Measurements from ENCODE around the gene ZFHX3.

ZFHX3 gene

GRCh38 chr16:73067671-73068540 is 20.0 kb upstream of the ZFHX3 start:
- no peak for FAIRE-seq

DNA sequence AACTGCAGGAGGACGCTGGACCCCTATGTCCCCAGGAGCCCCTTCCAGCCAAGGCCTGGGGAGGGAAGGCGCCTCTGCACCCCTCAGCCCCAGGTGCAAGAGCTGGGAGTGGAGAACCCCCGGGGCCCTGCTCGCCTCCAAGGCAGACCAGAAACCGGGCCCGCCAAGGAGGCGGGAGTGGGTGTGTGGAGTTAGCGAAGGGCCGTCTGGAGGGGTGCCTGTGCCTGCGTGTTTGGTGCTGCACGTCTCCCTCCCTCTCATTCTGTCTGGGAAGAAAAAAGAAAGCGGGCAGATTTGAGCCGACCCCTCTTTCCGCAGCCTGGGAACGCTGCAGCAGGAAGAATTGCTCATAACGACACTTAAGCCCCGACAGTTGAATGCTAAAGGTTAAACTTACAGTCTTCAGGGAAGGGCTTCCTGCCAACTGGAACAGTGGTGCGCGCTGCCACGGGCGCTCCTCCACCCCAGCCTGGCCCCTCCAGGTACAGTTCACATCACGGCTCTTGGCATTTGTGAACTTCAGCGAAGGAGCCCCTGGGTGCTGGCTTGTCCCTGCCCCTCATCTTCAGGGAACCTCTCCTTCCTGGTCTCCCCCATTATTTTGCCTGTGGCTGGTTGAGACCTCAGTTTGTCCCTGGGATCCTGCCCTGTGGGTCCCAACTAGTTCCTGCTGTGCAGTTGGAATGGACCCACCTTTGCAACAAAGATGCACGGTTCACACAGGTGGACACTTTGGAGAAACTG is 19.2 kb upstream of the ZFHX3 start:
- FAIRE-seq, result no peak

DNA sequence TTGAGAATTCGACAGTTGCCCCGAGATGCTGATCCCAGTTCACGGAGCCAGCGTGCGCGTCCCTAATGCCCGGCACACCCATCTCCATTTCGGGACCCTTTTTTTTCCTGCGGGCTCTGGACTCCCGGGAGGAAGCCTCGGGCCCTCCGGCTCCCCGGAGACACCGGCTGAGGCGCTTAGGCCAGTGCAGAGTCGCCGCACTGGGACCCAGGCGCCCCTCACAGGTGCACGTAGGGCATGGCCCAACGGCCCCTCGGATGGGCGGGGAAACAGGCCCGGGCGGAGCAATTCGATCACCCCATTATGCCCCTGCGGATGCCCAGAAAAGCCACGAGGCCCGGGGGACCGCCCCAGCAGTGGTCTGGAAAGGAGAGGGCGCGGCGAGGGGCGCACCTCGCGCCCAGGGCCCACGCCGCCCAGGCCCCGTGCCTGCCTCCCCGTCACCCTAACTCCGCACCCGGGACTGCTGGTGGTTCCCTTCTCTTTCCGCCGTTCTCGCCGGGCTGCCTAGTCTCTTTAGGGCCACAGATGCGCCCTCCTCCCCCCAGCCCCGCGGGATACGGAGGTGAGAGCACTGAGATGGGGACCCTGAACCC is 18.5 kb upstream of the ZFHX3 start:
- FAIRE-seq, result no peak

DNA sequence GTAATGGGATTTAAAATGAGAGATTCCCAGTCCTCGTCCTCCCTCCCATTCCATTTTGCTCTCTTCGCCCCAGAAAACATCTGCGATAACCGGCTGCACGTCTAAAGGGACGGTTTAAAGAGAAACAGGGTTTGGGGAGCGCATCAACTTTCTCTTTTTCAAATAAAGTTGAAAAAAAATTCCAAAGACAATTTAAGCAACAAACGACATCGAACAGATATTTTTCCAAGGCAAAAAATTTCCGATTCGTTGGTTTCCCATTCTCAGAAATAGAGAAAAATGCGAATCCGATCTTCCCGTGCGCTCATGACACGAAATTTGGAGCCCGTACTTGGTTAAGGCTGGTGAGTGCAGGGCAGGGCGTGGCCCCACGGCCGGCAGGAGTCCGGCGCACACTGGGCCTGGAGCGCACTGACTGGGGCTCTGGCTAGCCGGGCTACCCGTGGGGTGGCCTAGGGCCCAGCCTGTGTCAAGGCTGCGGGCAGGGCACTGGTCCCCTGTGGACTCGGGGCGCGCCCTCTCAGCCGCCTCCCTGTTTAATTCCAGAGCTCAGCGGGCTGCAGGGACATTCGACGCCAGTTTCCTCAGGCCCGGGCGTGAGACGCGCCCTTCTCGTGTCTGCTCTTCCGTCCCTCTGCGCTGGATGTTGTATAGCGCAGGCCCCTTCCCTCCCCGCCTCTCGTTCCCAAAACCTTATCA is 17.9 kb upstream of the ZFHX3 start:
- FAIRE-seq, result no peak

DNA sequence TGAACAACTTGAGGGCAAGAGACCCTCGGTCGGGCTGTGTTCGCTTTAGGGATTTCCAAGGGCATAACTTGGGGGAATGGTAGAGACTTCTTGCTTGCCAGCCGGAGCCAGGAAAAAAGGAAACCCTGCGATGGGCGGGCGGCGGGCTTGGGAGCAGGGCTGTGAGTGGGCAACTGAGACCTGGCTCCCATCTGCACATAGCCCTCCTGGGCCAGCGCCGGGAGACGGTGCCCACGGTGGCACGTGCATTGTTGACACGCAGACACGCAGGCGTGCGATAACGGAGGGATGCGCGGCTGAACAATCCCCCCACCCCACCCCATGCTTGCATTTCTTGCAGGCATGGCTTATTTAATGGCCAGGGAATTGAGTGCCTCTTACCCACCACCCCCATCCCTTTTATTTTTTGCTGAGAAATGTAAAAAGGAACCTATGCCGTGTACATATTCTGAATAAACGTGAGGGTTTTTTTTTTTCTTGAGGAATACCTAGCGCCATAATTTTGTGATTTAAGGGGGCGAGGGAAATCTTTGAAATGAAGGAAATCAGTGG is 17.1 kb upstream of the ZFHX3 start:
- FAIRE-seq, result no peak

DNA sequence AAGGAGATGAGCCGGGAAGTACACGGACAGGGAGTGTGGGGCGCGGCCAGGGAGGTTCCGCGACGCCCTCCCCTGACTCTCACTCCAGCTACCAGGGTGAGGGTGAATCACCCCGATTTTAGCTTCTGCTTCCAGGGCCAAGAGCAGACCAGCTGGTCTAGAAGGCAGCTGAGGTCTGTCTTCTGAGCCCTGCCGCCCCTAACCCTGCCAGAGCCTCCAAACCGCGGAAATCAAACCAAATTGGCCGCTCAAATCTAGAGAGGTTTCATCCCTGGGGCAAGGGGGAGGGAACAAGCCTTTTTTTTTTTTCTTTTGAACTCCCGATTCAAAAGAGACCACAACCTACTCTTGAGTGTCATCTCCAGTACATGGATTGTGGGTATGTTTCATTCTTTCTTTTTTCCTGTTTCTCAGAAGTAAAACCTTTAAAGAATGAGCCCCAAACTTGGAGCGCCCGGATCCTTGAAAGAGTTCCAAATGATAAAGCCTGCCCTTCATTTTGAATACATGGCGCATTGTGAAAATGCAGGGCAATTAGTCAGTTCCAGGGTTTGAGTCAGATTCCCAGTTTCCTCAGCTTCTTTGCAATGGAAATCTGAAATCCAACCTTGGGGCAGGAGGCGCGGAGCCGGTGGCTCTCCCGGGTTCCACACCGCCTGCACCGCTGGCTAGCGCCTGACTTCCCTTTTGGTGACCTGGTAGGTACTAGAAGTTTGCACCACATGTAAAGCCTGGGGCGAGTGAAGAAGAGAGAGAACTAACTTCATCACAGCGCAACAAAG is 16.5 kb upstream of the ZFHX3 start:
- FAIRE-seq, result no peak

GRCh38 chr16:73063854-73064211 is 15.9 kb upstream of the ZFHX3 start:
- FAIRE-seq, result no peak

GRCh38 chr16:73062743-73063733 is 15.1 kb upstream of the ZFHX3 start:
- FAIRE-seq, result no peak

DNA sequence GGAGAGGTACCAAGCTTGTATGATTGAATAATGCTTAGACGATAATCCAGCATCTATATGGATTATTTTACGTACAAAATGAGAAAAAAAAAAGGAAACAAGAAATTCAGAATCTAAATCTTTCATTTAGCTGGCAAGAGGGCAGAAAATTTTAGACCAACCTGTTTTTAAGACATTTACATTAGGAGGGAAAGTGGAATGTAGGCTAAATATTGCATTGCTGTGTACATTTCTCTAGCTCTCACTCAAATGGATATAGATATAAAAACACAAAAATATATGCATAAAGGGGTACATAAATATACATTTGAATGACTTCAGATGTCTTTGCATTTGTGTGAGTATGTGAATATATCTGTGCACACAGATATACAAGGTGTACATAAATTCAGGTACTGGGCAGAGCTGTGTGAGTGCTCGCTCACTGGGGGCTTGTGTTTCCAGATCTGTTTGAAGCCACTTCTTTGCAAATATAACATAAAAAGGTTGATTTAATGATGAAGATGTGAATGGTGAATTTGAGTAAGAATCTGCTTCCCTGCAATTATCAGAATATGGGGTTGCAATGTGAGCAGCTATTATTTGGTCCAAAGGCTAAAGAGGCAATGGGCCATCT is 14.2 kb upstream of the ZFHX3 start:
- FAIRE-seq, result no peak

GRCh38 chr16:73060892-73061490 is 13.1 kb upstream of the ZFHX3 start:
- no peak for FAIRE-seq

DNA sequence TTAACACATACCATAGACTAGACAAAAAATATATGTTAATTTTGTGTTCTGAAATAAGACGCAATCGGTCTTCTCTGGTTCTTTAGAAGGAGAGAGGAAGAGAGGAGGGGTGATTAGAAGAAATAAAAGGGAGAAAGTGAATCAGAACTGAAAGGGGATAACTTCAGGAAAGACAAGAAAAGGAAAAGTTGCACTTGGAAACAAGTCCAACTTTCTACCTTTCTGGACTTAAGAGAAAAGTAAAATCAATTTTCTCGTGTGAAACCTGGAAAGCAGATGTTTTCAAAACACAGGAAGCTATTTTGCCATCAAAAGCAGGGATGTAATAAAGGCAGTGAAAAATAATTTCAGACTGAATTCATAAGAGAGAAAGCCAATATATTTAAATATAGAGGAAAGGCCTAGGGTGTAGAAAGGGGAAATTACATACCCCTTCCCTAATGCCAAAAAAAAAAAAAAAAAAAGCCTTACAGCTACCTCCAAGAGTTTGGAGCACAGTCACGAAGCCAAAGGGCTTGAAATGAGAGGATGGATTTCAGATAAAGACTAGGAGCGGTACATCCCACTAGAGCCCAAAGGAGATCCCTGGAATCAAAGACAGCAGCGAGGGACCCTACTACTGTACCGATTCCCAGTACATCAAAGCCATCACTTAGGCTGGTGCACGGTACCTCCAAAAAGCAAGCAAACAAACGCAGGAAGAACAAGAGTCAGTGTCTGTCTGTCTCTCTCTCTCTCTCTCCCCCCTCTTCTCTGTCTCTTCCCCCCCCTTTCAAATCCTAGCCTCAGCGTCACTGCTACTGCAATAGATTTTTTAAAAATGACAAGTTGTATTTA is 12.1 kb upstream of the ZFHX3 start:
- no peak for FAIRE-seq

DNA sequence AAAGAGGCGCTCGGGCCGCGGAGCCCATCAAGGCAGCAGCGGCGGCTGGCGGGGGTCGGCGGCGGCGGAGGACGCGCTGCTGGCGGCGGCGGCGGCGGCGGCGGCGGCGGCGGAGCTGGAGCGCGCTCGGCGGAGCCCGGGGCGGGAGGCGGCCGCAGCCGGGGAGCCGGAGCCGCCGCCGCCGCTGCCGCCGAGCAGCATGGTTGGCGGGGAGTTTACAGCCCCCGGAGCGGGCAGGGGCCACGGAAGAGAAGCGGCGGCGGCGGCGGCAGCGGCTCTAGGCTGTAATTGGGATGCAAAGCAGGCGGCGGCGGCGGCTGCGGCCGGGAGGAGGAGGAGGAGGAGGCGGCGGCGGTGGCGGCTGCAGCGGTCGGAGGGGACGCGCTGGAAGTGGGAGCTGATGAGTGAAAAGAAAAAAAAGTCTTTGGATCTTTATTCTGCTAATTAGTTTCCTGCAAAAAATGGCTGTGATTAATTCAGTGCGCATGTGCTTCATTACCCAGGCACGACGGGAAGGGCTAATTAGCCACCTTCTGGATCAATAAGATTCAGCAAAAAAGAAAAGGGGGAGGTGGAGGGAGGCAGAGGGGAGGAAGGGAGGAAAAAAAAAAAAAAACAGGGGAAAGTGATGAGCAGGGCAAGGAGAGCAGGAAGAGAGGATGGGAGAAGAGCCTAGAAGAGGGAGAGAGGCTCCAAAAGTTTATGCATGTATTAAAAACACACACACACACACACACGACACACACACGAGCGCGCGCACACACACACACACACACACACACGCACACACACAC is 10.9 kb upstream of the ZFHX3 start:
- FAIRE-seq, result no peak

- no peak for FAIRE-seq
These were observed 10.3 kb upstream of the ZFHX3 start for GRCh38 chr16:73058221-73058615.

DNA sequence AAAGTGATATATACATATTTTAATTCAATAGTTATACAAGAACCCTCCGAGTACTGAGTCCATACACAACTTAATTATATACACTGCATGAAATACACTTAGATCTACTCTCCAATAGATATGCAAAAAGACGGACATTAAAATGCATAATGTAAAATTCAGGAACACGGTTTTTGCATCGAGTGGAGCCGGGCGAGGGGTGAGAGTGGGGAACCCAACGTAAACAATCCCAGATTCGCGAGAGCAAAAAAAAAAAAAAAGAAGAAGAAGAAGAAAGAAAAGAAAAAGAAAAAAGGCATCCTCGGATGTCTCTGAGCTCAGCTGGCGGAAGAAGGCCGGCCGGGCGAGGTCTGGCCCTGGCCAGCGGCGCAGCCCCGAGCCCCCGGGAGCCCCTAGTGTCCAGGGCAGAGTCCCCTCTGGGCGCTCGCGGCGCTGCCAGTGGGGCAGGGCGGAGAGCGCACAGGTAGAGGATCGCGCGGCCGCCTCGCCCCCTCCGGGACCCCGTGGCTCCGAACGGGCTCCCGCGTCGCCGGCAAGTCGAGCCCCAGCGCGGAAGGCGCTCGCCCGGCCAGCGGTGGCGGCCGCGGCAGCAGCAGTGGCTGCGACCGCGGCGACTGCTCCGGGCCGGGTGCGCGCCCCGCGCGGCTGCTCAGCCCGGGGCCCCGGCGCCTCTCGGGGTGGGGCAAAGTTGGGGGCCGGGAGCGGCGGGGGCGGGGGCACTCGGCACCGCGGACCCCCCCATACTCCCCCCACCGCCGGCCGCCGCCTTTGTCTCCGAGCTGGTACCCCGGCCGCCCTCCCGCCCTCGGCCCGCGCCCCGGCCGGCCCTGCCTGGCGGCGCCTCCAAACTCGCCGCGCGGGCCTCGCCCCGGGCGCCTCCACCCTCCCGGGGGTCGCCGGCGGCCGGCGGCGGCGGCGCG is 9.6 kb upstream of the ZFHX3 start:
- FAIRE-seq, result no peak

- no peak for FAIRE-seq
These were observed 9.0 kb upstream of the ZFHX3 start for GRCh38 chr16:73056921-73057290.

DNA sequence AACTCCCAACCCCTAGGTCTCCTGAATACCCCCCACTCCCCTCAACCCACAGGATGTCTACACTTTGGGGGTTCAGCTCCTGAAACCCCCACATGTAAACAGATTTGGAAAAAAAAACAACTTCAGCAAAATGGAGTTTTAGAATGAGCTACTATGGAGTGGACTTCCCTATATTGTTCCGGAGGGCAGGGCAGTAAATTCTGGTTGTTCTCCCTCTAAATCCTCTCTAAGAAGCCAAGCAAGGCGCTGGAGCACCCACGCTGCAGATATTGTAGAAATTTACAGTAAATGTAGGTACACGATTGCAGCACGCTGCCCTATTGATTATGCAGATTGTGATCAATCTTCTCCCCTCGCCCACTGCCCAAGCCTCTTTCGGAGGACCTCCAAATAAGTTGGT is 8.5 kb upstream of the ZFHX3 start:
- no peak for FAIRE-seq

DNA sequence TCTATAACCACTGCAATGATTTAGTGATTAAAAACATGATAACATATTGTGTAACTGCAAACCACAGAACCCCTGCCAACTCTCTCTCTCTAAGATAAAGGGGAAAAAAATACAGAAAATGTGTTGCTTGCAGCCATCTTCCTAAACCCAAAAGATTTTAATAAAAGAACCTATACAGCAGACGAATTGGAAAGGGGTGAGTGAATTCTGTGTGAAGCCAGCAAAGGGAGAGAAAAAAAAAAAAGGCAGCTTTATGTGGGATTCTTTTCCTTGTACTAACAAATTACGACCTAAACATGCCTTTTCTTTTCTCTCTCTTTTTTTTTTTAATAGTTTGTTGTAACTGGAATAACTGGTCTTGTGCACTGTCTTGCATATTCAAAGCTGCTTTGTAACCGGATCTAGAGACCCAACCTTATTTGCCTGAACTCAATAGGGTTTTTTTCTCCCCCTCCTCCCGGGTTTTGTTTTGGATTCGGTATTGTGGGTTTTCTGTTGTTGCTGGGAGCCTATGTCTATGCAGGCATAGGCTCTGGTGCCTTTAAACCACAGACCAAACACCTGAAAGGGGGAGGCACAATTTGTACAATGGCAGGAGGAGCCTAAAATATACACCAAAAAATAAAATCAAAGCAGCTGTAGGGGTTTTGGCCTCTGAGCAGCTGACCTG is 7.0 kb upstream of the ZFHX3 start:
- FAIRE-seq, result no peak

Measured in A204.1 (cell line).